A549 treated with CORT108297 at 1 μM for 4 hours (cell line): ENCODE results near the gene TSPAN1. TPM values are rescaled to one million over a fixed set of nuclear protein-coding genes. Genes with fewer than 3 reads are reported as not detected.

Source experiments
- total RNA-seq: library from RNA; stranded (reverse); fragments of 200-300 nt; extraction: Qiagen RNA extraction; gene quantifications from 5 replicates; pipeline ENCODE4 v1.2.3, GENCODE V29; 2022

TSPAN1 gene, protein sequence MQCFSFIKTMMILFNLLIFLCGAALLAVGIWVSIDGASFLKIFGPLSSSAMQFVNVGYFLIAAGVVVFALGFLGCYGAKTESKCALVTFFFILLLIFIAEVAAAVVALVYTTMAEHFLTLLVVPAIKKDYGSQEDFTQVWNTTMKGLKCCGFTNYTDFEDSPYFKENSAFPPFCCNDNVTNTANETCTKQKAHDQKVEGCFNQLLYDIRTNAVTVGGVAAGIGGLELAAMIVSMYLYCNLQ
- total RNA-seq, result 1.5 to 3.4 TPM (median 2.6 TPM) in 5 replicates

DNA sequence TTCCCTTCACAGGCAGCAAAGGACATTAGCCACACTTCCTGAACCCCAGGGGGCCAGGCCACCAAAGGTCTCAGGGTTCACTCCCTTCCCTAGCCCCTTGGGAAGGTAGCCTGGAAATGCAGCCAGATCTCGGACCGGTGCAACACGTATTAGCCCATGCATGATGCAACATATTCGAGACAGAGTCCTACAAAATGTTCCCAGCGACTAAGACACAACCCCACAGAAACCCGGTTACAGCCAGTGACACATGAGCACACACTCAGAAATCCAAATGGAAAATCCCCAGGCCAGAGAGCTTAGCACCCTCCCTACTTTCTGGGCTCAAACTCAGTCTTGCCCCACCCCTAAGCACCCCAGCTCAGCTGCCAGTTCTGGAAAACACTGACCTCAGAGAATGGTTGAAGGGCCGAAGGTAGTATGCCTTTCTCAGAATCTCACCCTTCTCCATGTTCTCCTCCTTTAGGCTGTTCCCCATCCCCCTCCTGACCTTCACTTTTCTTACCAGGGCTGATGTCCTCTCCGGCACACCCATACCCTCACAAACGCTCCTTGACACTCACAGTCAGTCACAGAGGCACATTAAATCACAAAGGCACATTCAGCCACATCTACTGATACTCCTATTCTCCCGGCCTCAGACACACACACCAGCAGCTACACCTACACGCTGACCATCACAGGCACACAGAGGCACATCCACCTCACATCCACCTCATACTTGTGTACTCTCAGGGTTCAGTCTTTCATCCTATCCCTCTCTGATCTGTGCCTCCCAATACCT, at the start of gene TSPAN1:
TSS of gene TSPAN1 (plus strand) at position 640 of the 784 bp plus-strand sequence. CDS start 6,021 bp downstream, outside the sequence.

DNA sequence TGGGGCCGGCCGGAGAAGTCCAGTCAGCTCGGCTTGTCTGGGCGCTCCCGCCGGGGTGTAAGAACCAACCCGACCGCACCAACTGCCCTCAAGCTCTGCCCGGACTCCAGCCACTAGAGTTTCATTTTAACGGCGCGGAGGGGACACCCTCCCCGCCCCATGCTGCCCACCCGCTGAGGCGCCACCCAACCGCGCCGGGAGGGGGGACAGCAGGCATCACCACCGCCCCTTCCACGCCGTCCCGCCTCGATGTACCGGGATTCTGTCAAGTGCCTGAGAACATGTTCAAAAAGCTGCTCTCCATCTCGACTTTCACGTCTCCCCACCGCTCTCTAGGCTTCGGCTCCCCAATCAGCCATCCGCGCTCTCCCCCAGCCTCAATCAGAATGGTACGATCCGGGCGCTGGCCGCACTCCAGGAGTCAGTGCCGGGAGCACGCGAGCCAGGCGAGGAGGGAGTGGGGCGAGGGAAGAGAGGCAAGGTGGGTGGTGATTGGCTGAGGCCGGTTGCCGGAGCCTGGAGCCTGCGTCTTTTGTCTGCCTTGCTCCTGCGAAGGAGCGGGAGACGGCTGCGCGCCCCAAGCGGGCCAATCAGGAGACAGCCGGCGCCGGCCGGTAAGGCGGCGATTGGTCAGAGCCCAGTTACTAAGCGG, 42.2 kb upstream of the TSPAN1 start, which contains the start of gene PIK3R3:
TSS of gene PIK3R3 (minus strand) at position 101 of the 652 bp plus-strand sequence. CDS start 677 bp downstream, outside the sequence.

DNA sequence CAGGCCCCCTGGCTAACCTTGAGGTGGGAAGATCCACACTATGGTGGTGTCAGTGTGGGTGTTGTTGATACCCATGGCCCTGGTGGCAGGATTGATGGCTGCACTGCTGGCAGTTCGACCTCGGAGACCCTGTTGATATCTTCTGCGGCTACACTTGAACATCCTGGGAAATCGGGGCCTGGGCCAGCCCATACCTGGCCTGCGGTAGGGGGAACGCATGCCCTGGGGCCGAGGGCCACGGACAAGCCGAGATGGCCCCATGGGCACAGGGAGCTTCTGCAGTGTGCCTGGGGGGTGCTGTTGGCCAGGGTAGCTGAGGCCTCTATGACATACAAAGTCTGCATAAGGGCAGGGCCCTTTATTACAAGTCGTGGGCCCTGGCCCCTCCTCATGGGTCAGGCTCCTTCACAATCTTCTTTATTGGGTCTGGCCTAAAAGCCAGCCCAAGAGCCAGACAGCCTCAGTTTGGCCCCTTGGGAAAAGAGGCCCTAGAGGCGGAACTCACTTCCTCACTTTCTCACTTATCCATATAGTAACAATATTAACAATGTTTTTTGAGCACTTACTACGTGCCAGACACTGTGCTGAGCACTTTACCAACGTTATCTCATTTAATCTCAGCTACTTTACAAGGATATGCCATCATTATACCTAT, 1.5 kb downstream of the TSPAN1 start, which contains the start of gene P3R3URF:
TSS of gene P3R3URF (minus strand) at position 278 of the 655 bp plus-strand sequence. CDS start at position 261, 17 bp downstream.

DNA sequence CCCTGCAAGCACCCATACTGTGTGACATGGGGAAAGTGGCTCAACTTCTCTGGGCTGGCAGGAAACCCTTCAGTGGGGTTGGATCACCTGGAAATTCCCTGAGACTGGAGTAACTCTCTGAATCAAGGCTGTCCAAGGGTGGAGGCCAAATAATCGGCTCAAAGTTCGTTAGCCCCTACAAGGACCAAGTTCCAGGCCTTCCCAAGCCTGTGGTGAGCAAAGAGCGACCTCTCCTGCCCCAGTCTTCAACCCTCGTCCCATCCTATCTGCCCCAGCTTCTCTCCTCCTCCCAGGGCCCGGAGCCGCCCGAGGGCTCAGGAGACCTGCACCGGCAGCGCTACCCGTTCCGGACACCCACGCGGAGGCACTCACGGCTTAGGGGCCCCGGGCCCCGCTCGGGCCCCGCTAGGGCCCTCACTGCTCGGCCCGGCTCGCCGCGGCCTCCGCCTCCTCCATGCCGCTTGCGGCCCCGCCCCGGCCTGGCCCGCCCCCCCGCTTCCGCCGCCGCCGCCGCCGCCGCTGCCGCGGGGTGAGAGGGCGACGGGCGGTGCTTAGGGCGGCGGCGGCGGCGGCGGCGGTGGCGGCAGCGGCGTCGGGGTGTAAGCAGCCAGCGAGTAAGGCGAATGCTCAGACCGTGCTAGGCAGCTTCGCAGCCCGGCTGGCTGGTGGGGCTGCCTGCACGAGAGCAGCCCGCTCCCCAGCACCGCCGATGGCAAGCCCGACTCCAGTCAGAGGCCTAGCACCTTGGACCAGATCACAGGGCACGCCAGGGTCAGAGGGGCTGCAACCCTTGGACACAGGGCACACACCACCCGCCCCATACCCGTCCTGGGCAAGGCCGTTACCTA, 23.3 kb downstream of the TSPAN1 start, which contains the start of gene POMGNT1:
TSS of gene POMGNT1 (minus strand) at position 471 of the 848 bp plus-strand sequence. CDS start 613 bp downstream, outside the sequence.

Other genes starting within 250 kb of the TSPAN1 start
- gene PIK3R3, start 42.5 kb upstream of the TSPAN1 start, total RNA-seq, result 0.81 to 1.1 TPM (median 0.85 TPM) in 5 replicates
- gene P3R3URF, start 1.4 kb downstream of the TSPAN1 start, total RNA-seq, result not detected in 5 replicates
- gene POMGNT1, start 23.3 kb downstream of the TSPAN1 start, total RNA-seq, result 35.0 to 51.2 TPM (median 47.4 TPM) in 5 replicates
- gene LURAP1, start 28.2 kb downstream of the TSPAN1 start, total RNA-seq, result not detected in 5 replicates
- 9.9 to 12.3 TPM (median 11.8 TPM) in 5 replicates for gene RAD54L, start 72.7 kb downstream of the TSPAN1 start, total RNA-seq
- 35.3 to 46.7 TPM (median 43.0 TPM) in 5 replicates for gene LRRC41, start 128.5 kb downstream of the TSPAN1 start, total RNA-seq
- 385 to 553 TPM (median 411 TPM) in 5 replicates for gene UQCRH, start 128.6 kb downstream of the TSPAN1 start, total RNA-seq
- gene NSUN4, start 165.7 kb downstream of the TSPAN1 start, total RNA-seq, result 12.3 to 14.1 TPM (median 13.5 TPM) in 5 replicates
- 0.74 to 1.1 TPM (median 0.89 TPM) in 5 replicates for gene FAAH, start 219.2 kb downstream of the TSPAN1 start, total RNA-seq